GM23338 (cell line): Measurements from ENCODE around the gene FCHSD2. TPM values are rescaled to one million over a fixed set of nuclear protein-coding genes. Genes with fewer than 3 reads are reported as not detected.

ENCODE experiments used
- ATAC-seq: fragments of 200-7000 bp; cut with Tn5 transposase; 3 replicates; pipeline ENCODE4 v1.9.1; 2020
- DNase-seq: peaks from one replicate; pipeline ENCODE4 v3.0.0-alpha.2; 2015; ENCODE audit warnings: low spot score
- H2AFZ ChIP-seq: fragments of 200-600 bp; sonication (generic); 2 replicates; pipeline ENCODE4 v1.8.0; 2016; ENCODE audit warnings: antibody characterized with exemption, mild to moderate bottlenecking, moderate library complexity
- H3F3A ChIP-seq: fragments of 200-600 bp; sonication (generic); replicated peaks from 2 replicates; pipeline ENCODE4 v1.8.0; 2017; ENCODE audit warnings: antibody characterized with exemption, mixed run types, low read depth
- H3K27ac ChIP-seq: fragments of 200-600 bp; sonication (generic); 2 replicates; pipeline ENCODE4 v1.6.1; 2016; ENCODE audit warnings: low read depth
- H3K27me3 ChIP-seq: fragments of 200-600 bp; sonication (generic); 2 replicates; pipeline ENCODE4 v1.8.0; 2016; ENCODE audit warnings: mild to moderate bottlenecking, mixed run types, moderate library complexity; ENCODE audit not compliant: insufficient read depth
- H3K36me3 ChIP-seq: fragments of 200-600 bp; sonication (generic); 2 replicates; pipeline ENCODE4 v1.8.0; 2016; ENCODE audit warnings: mild to moderate bottlenecking; ENCODE audit not compliant: insufficient read depth
- H3K4me1 ChIP-seq: fragments of 200-600 bp; sonication (generic); 2 replicates; pipeline ENCODE4 v1.8.0; 2016; ENCODE audit warnings: mild to moderate bottlenecking, moderate library complexity; ENCODE audit not compliant: insufficient read depth
- H3K4me2 ChIP-seq: fragments of 200-600 bp; sonication (generic); 2 replicates; pipeline ENCODE4 v1.7.1; 2017; ENCODE audit warnings: mixed run types
- H3K4me3 ChIP-seq: fragments of 200-600 bp; sonication (generic); 2 replicates; pipeline ENCODE4 v1.6.1; 2016; ENCODE audit warnings: mixed run types
- H3K79me2 ChIP-seq: fragments of 200-600 bp; sonication (generic); replicated peaks from 2 replicates; pipeline ENCODE4 v1.8.0; 2017; ENCODE audit warnings: mild to moderate bottlenecking; ENCODE audit not compliant: insufficient read depth
- H3K9me2 ChIP-seq: fragments of 200-600 bp; sonication (generic); 2 replicates; pipeline ENCODE4 v1.8.0; 2017; ENCODE audit not compliant: insufficient read depth
- H4K20me1 ChIP-seq: fragments of 200-600 bp; sonication (generic); replicated peaks from 2 replicates; pipeline ENCODE4 v1.8.0; 2017; ENCODE audit warnings: mild to moderate bottlenecking; ENCODE audit not compliant: insufficient read depth
- H3K27ac Mint-ChIP-seq: 2 replicates; pipeline ENCODE4 v1.8.0; 2020; ENCODE audit warnings: inconsistent platforms, mild to moderate bottlenecking, moderate library complexity, mixed read lengths
- H3K27me3 Mint-ChIP-seq: 3 replicates; pipeline ENCODE4 v1.8.0; 2022; ENCODE audit warnings: low read depth, mild to moderate bottlenecking, moderate library complexity, mixed read lengths, inconsistent platforms; ENCODE audit not compliant: insufficient read depth, poor library complexity
- H3K36me3 Mint-ChIP-seq: 3 replicates; pipeline ENCODE4 v1.8.0; 2021; ENCODE audit warnings: low read depth, mild to moderate bottlenecking, inconsistent platforms, moderate library complexity, mixed read lengths
- H3K4me1 Mint-ChIP-seq: 3 replicates; pipeline ENCODE4 v1.8.0; 2020; ENCODE audit warnings: mild to moderate bottlenecking, inconsistent platforms, mixed read lengths
- H3K4me3 Mint-ChIP-seq: 3 replicates; pipeline ENCODE4 v1.8.0; 2021; ENCODE audit warnings: moderate library complexity, mild to moderate bottlenecking, inconsistent platforms, mixed read lengths
- H3K9me3 Mint-ChIP-seq: 3 replicates; pipeline ENCODE4 v1.8.0; 2020; ENCODE audit warnings: moderate library complexity, mild to moderate bottlenecking, inconsistent platforms, mixed read lengths
- CREB1 ChIP-seq: fragments of 250-450 bp; sonication (Bioruptor Pico); IDR thresholded peaks from 2 replicates; pipeline ENCODE4 v1.5.0; 2020; ENCODE audit warnings: low read depth, mild to moderate bottlenecking, moderate library complexity
- NANOG ChIP-seq: IDR thresholded peaks from 2 replicates; pipeline ENCODE4 v1.6.1; 2016; ENCODE audit warnings: antibody characterized with exemption, borderline replicate concordance
- STAT1 ChIP-seq: IDR thresholded peaks from one replicate; pipeline ENCODE4 v1.6.1; 2016; ENCODE audit warnings: antibody characterized with exemption; ENCODE audit not compliant: unreplicated experiment
- ZNF331 ChIP-seq: fragments of 250-450 bp; sonication (Bioruptor Pico); IDR thresholded peaks from 2 replicates; pipeline ENCODE4 v1.5.0; 2020; ENCODE audit warnings: low read depth, mild to moderate bottlenecking, moderate library complexity
- polyA plus RNA-seq: library from polyadenylated mRNA; unstranded; fragments of >200 nt; fragmentation: Nextera tagmentation; extraction: Ambion mirVana; gene quantifications from 2 replicates; pipeline ENCODE4 v1.2.1, GENCODE V29; 2016
- total RNA-seq: library from RNA; depleted of rRNA; stranded (reverse); fragments of >200 nt; shearing (Covaris generic); gene quantifications from 2 replicates; pipeline ENCODE4 v1.2.3, GENCODE V29; 2014
- TF ChIP-seq, protein P1 (sequence below): fragments of 250-450 bp; sonication (Bioruptor Pico); IDR thresholded peaks from 2 replicates; pipeline ENCODE4 v1.5.0; 2020; ENCODE audit warnings: mild to moderate bottlenecking, moderate library complexity
- TF ChIP-seq, protein P2 (sequence below): IDR thresholded peaks from 2 replicates; pipeline ENCODE4 v1.6.1; 2016; ENCODE audit warnings: antibody characterized with exemption
- TF ChIP-seq, protein P3 (sequence below), 2 experiments: fragments of 200-600 bp in 1 of 2; sonication (generic) in 1 of 2; conservative IDR thresholded peaks; 2 replicates each; pipeline versions ENCODE4 v1.5.1 to v1.6.1; 2016 to 2017; ENCODE audit warnings: antibody characterized with exemption in 2 of 2, low read depth in 2 of 2, mild to moderate bottlenecking in 2 of 2, moderate library complexity in 1 of 2

FCHSD2 gene
- total and polyA plus RNA-seq, 2 experiments from 2014 or later: 3.6 to 5.2 TPM

DNA sequence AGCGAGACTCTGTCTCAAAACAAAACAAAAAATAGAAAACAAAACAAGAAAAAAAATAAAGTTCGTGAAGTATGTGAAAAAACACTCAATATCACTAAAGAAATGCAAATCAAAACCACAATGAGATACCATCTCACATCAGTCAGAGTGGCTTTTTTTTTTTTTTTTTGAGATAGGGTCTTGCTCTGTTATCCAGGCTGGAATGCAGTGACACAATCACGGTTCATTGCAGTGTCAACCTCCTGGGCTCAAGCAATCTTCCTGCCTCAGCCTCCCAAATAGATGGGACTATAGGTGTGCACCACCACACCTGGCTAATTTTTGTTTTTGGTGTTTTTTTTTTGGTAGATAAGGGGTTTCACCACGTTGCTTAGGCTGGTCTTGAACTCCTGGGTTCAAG lies 290.4 kb downstream of the FCHSD2 start (continued):
- TF ChIP-seq, protein P1, sequence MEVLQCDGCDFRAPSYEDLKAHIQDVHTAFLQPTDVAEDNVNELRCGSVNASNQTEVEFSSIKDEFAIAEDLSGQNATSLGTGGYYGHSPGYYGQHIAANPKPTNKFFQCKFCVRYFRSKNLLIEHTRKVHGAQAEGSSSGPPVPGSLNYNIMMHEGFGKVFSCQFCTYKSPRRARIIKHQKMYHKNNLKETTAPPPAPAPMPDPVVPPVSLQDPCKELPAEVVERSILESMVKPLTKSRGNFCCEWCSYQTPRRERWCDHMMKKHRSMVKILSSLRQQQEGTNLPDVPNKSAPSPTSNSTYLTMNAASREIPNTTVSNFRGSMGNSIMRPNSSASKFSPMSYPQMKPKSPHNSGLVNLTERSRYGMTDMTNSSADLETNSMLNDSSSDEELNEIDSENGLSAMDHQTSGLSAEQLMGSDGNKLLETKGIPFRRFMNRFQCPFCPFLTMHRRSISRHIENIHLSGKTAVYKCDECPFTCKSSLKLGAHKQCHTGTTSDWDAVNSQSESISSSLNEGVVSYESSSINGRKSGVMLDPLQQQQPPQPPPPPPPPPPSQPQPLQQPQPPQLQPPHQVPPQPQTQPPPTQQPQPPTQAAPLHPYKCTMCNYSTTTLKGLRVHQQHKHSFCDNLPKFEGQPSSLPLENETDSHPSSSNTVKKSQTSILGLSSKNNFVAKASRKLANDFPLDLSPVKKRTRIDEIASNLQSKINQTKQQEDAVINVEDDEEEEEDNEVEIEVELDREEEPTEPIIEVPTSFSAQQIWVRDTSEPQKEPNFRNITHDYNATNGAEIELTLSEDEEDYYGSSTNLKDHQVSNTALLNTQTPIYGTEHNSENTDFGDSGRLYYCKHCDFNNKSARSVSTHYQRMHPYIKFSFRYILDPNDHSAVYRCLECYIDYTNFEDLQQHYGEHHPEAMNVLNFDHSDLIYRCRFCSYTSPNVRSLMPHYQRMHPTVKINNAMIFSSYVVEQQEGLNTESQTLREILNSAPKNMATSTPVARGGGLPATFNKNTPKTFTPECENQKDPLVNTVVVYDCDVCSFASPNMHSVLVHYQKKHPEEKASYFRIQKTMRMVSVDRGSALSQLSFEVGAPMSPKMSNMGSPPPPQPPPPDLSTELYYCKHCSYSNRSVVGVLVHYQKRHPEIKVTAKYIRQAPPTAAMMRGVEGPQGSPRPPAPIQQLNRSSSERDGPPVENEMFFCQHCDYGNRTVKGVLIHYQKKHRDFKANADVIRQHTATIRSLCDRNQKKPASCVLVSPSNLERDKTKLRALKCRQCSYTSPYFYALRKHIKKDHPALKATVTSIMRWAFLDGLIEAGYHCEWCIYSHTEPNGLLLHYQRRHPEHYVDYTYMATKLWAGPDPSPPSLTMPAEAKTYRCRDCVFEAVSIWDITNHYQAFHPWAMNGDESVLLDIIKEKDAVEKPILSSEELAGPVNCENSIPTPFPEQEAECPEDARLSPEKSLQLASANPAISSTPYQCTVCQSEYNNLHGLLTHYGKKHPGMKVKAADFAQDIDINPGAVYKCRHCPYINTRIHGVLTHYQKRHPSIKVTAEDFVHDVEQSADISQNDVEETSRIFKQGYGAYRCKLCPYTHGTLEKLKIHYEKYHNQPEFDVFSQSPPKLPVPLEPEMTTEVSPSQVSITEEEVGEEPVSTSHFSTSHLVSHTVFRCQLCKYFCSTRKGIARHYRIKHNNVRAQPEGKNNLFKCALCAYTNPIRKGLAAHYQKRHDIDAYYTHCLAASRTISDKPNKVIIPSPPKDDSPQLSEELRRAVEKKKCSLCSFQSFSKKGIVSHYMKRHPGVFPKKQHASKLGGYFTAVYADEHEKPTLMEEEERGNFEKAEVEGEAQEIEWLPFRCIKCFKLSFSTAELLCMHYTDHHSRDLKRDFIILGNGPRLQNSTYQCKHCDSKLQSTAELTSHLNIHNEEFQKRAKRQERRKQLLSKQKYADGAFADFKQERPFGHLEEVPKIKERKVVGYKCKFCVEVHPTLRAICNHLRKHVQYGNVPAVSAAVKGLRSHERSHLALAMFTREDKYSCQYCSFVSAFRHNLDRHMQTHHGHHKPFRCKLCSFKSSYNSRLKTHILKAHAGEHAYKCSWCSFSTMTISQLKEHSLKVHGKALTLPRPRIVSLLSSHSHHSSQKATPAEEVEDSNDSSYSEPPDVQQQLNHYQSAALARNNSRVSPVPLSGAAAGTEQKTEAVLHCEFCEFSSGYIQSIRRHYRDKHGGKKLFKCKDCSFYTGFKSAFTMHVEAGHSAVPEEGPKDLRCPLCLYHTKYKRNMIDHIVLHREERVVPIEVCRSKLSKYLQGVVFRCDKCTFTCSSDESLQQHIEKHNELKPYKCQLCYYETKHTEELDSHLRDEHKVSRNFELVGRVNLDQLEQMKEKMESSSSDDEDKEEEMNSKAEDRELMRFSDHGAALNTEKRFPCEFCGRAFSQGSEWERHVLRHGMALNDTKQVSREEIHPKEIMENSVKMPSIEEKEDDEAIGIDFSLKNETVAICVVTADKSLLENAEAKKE (CRISPR knock-in tag): no peak
- TF ChIP-seq NANOG: no peak
- no peak for TF ChIP-seq CREB1 (CRISPR knock-in tag)
- TF ChIP-seq ZNF331 (CRISPR knock-in tag): no peak
- TF ChIP-seq STAT1: no peak

- Histone ChIP-seq H3K27me3 (no peaks in the 10 kb centered on the region), H3K4me2 (no peak overlapping the region), H3K4me1 (no peaks in the 10 kb centered on the region), H3K36me3 (no peaks in the 10 kb centered on the region), H3K4me3 (no peak overlapping the region), H3K9me2 (no peaks in the 10 kb centered on the region), H4K20me1 (no peaks in the 10 kb centered on the region), H2AFZ (no peak overlapping the region), H3K79me2 (no peaks in the 10 kb centered on the region), H3K27ac (no peak overlapping the region), H3F3A (no peaks in the 10 kb centered on the region)
- DNase-seq: no peak
- Mint-ChIP-seq H3K27me3 (no peaks in the 10 kb centered on the region), H3K4me1 (no peaks in the 10 kb centered on the region), H3K4me3 (no peak overlapping the region), H3K36me3 (no peaks in the 10 kb centered on the region), H3K9me3 (no peaks in the 10 kb centered on the region), H3K27ac (no peak overlapping the region)
- ATAC-seq: no peak
- TF ChIP-seq, protein P2, sequence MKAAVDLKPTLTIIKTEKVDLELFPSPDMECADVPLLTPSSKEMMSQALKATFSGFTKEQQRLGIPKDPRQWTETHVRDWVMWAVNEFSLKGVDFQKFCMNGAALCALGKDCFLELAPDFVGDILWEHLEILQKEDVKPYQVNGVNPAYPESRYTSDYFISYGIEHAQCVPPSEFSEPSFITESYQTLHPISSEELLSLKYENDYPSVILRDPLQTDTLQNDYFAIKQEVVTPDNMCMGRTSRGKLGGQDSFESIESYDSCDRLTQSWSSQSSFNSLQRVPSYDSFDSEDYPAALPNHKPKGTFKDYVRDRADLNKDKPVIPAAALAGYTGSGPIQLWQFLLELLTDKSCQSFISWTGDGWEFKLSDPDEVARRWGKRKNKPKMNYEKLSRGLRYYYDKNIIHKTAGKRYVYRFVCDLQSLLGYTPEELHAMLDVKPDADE: no peak
- TF ChIP-seq, protein P3, sequence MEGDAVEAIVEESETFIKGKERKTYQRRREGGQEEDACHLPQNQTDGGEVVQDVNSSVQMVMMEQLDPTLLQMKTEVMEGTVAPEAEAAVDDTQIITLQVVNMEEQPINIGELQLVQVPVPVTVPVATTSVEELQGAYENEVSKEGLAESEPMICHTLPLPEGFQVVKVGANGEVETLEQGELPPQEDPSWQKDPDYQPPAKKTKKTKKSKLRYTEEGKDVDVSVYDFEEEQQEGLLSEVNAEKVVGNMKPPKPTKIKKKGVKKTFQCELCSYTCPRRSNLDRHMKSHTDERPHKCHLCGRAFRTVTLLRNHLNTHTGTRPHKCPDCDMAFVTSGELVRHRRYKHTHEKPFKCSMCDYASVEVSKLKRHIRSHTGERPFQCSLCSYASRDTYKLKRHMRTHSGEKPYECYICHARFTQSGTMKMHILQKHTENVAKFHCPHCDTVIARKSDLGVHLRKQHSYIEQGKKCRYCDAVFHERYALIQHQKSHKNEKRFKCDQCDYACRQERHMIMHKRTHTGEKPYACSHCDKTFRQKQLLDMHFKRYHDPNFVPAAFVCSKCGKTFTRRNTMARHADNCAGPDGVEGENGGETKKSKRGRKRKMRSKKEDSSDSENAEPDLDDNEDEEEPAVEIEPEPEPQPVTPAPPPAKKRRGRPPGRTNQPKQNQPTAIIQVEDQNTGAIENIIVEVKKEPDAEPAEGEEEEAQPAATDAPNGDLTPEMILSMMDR (conservative IDR thresholded peaks at IDR 0.05; ENCODE audit: low read depth in 2 of 2): no peak
- no peak for TF ChIP-seq CREB1 (CRISPR knock-in tag)
Observed at GRCh38 chr11:72850832-72851231, 291.3 kb downstream of the FCHSD2 start.
